OCI-LY1 (cell line): ENCODE data around the gene RIPPLY1.
"Not testable (repeated sequence)": the region's sequence is repeated elsewhere in the genome, so short reads cannot be mapped to it uniquely, and the experiment has no call there.

Source experiments
- H2AFZ ChIP-seq: fragments of 200-600 bp; sonication (generic), shearing (Covaris generic); 2 replicates; pipeline ENCODE4 v1.6.0; 2014; ENCODE audit warnings: antibody characterized with exemption, mild to moderate bottlenecking, low read length
- H3F3A ChIP-seq: fragments of 200-600 bp; sonication (generic), shearing (Covaris generic); 2 replicates; pipeline ENCODE4 v1.6.0; 2014; ENCODE audit warnings: mild to moderate bottlenecking, antibody characterized with exemption, low read length, moderate library complexity; ENCODE audit not compliant: insufficient read depth
- H3K27ac ChIP-seq: fragments of 200-600 bp; sonication (generic); 2 replicates; pipeline ENCODE4 v1.5.1; 2014; ENCODE audit warnings: low read length, mixed run types, mild to moderate bottlenecking, low read depth; ENCODE audit not compliant: poor library complexity, severe bottlenecking
- H3K27me3 ChIP-seq: fragments of 200-600 bp; sonication (generic); 2 replicates; pipeline ENCODE4 v1.6.0; 2014; ENCODE audit warnings: antibody characterized with exemption, mild to moderate bottlenecking, low read length, moderate library complexity; ENCODE audit not compliant: insufficient read depth
- H3K36me3 ChIP-seq: fragments of 200-600 bp; sonication (generic); 2 replicates; pipeline ENCODE4 v1.6.1; 2014; ENCODE audit warnings: mild to moderate bottlenecking, antibody characterized with exemption, low read length, moderate library complexity, mixed read lengths; ENCODE audit not compliant: insufficient read depth
- H3K4me1 ChIP-seq: fragments of 200-600 bp; sonication (generic); 2 replicates; pipeline ENCODE4 v1.5.1; 2014; ENCODE audit warnings: mild to moderate bottlenecking, low read length, moderate library complexity; ENCODE audit not compliant: insufficient read depth, severe bottlenecking
- H3K4me2 ChIP-seq: fragments of 200-600 bp; sonication (generic), shearing (Covaris generic); 2 replicates; pipeline ENCODE4 v1.6.1; 2014; ENCODE audit warnings: low read length
- H3K4me3 ChIP-seq: fragments of 200-600 bp; sonication (generic); 2 replicates; pipeline ENCODE4 v1.5.1; 2014; ENCODE audit warnings: low read length, low read depth, mild to moderate bottlenecking, mixed read lengths; ENCODE audit not compliant: poor library complexity, severe bottlenecking
- H3K79me2 ChIP-seq: fragments of 200-600 bp; shearing (Covaris generic); 2 replicates; pipeline ENCODE4 v1.6.1; 2016; ENCODE audit warnings: mixed run types, low read length, mixed read lengths; ENCODE audit not compliant: insufficient read depth
- H3K9ac ChIP-seq: fragments of 200-600 bp; sonication (generic), shearing (Covaris generic); 2 replicates; pipeline ENCODE4 v1.6.1; 2014; ENCODE audit warnings: mild to moderate bottlenecking, low read length, mixed read lengths
- H3K9me2 ChIP-seq: fragments of 200-600 bp; sonication (generic), shearing (Covaris generic); 2 replicates; pipeline ENCODE4 v1.6.1; 2014; ENCODE audit warnings: low read depth, mild to moderate bottlenecking, low read length, mixed read lengths
- H3K9me3 ChIP-seq: fragments of 200-600 bp; shearing (Covaris generic); 2 replicates; pipeline ENCODE4 v1.6.1; 2014; ENCODE audit warnings: low read length, mixed read lengths
- H4K20me1 ChIP-seq: fragments of 200-600 bp; sonication (generic), shearing (Covaris generic); 2 replicates; pipeline ENCODE4 v1.6.0; 2016; ENCODE audit warnings: mild to moderate bottlenecking, low read length; ENCODE audit not compliant: insufficient read depth
- CTCF ChIP-seq: fragments of 200-600 bp; sonication (generic), shearing (Covaris generic); IDR thresholded peaks from 2 replicates; pipeline ENCODE4 v1.5.1; 2017; ENCODE audit warnings: mild to moderate bottlenecking, antibody characterized with exemption, low read length, moderate library complexity, mixed read lengths
- EZH2 ChIP-seq: fragments of 200-600 bp; sonication (generic), shearing (Covaris generic); IDR thresholded peaks from 2 replicates; pipeline ENCODE4 v1.8.0; 2017; ENCODE audit warnings: borderline replicate concordance, mixed run types, mild to moderate bottlenecking, antibody characterized with exemption, low read length, moderate library complexity, mixed read lengths

Gene RIPPLY1

GRCh38 chrX:106889468-106889867 is 13.7 kb downstream of the RIPPLY1 start:
- Histone ChIP-seq H3K4me1 (no peaks in the 10 kb centered on the region), H3K4me2 (no peak overlapping the region), H3K9me2 (no peaks in the 10 kb centered on the region), H3K79me2 (no peaks in the 10 kb centered on the region), H3K4me3 (no peak overlapping the region), H4K20me1 (no peaks in the 10 kb centered on the region), H3K9ac (no peak overlapping the region), H3F3A (no peaks in the 10 kb centered on the region), H2AFZ (no peak overlapping the region), H3K9me3 (no peaks in the 10 kb centered on the region), H3K27ac (no peak overlapping the region), H3K36me3 (no peaks in the 10 kb centered on the region), H3K27me3 (no peaks in the 10 kb centered on the region)
- TF ChIP-seq EZH2: no peak
- no peak for TF ChIP-seq CTCF

- H2AFZ ChIP-seq: no peak overlapping the region
- no peak overlapping the region for H3K27ac ChIP-seq
- TF ChIP-seq EZH2 (no peak), CTCF (no peak)
- H3K4me2 ChIP-seq: no peak overlapping the region
- H4K20me1 ChIP-seq: no peaks in the 10 kb centered on the region
- H3K27me3 ChIP-seq: no peaks in the 10 kb centered on the region
- no peaks in the 10 kb centered on the region for H3K4me1 ChIP-seq
- H3K79me2 ChIP-seq: no peaks in the 10 kb centered on the region
- H3K36me3 ChIP-seq: no peaks in the 10 kb centered on the region
- H3K9me3 ChIP-seq: no peaks in the 10 kb centered on the region
- H3K9me2 ChIP-seq: no peaks in the 10 kb centered on the region
- H3K4me3 ChIP-seq: no peak overlapping the region
- H3F3A ChIP-seq: no peaks in the 10 kb centered on the region
- no peak overlapping the region for H3K9ac ChIP-seq
Observed at GRCh38 chrX:106875151-106875550, 28.0 kb downstream of the RIPPLY1 start.

- H2AFZ ChIP-seq: no peak overlapping the region
- H3K4me3 ChIP-seq: no peak overlapping the region
- H3K79me2 ChIP-seq: no peaks in the 10 kb centered on the region
- H3K27me3 ChIP-seq: no peaks in the 10 kb centered on the region
- no peaks in the 10 kb centered on the region for H3K9me3 ChIP-seq
- no peak overlapping the region for H3K4me2 ChIP-seq
- TF ChIP-seq CTCF: peak; percentile 33
- TF ChIP-seq EZH2: no peak
- no peak overlapping the region for H3K27ac ChIP-seq
- no peaks in the 10 kb centered on the region for H3K4me1 ChIP-seq
- no peaks in the 10 kb centered on the region for H4K20me1 ChIP-seq
- H3K36me3 ChIP-seq: no peaks in the 10 kb centered on the region
- H3F3A ChIP-seq: no peaks in the 10 kb centered on the region
- H3K9ac ChIP-seq: no peak overlapping the region
- no peaks in the 10 kb centered on the region for H3K9me2 ChIP-seq
Observed at GRCh38 chrX:106874075-106874474, 29.1 kb downstream of the RIPPLY1 start.

- H3K79me2 ChIP-seq, H3K9me3 ChIP-seq, H3F3A ChIP-seq, H3K4me1 ChIP-seq, H3K4me2 ChIP-seq, H3K27me3 ChIP-seq, H4K20me1 ChIP-seq, H3K9me2 ChIP-seq, H2AFZ ChIP-seq, H3K36me3 ChIP-seq, H3K9ac ChIP-seq, H3K27ac ChIP-seq, H3K4me3 ChIP-seq: not testable (repeated sequence)
Observed at GRCh38 chrX:106872796-106873195, 30.3 kb downstream of the RIPPLY1 start.
